K562 (cell line): ENCODE results near the gene FBXO46. TPM values are rescaled to one million over a fixed set of nuclear protein-coding genes. Genes with fewer than 3 reads are reported as not detected.

Experiments
- ATF1 ChIP-seq, 2 experiments: fragments of 450-650 bp in 1 of 2; IDR thresholded peaks; 2 replicates each; pipeline ENCODE4 v1.6.1; 2016; ENCODE audit warnings: missing compliant biosample characterization in 1 of 2, missing genetic modification characterization in 1 of 2
- C11orf30 ChIP-seq: fragments of 450-650 bp; IDR thresholded peaks from 2 replicates; pipeline ENCODE4 v1.6.1; 2016; ENCODE audit warnings: low read depth, mild to moderate bottlenecking
- CCNT2 ChIP-seq: IDR thresholded peaks from 2 replicates; pipeline ENCODE4 v1.6.1; 2011; ENCODE audit warnings: borderline replicate concordance, low read depth, mild to moderate bottlenecking, moderate library complexity, mixed read lengths, low read length; ENCODE audit not compliant: insufficient read length; ENCODE audit errors: extremely low read depth
- CREM ChIP-seq: IDR thresholded peaks from 2 replicates; pipeline ENCODE4 v1.6.1; 2014; ENCODE audit warnings: antibody characterized with exemption, low read depth
- DIDO1 ChIP-seq: fragments of 450-650 bp; IDR thresholded peaks from 2 replicates; pipeline ENCODE4 v1.6.1; 2016; ENCODE audit warnings: low read depth, missing biosample characterization, missing genetic modification characterization
- ELK1 ChIP-seq: sonication (generic); formaldehyde crosslinking; IDR thresholded peaks from 2 replicates; pipeline ENCODE4 v1.8.1; 2022; ENCODE audit warnings: missing genetic modification reagents
- ETS2 ChIP-seq: IDR thresholded peaks from 2 replicates; pipeline ENCODE4 v1.6.1; 2016; ENCODE audit warnings: borderline replicate concordance, missing genetic modification characterization, mild to moderate bottlenecking, moderate library complexity, missing compliant biosample characterization; ENCODE audit not compliant: poor library complexity, severe bottlenecking
- ETV1 ChIP-seq: fragments of 450-650 bp; conservative IDR thresholded peaks from 2 replicates; pipeline ENCODE4 v1.6.1; 2016; ENCODE audit warnings: missing genetic modification characterization, control low read depth, low read depth, missing compliant biosample characterization
- POLR2B ChIP-seq: fragments of 450-650 bp; IDR thresholded peaks from 2 replicates; pipeline ENCODE4 v1.6.1; 2018; ENCODE audit warnings: low read depth; ENCODE audit not compliant: partially characterized antibody
- REST ChIP-seq, 2 experiments: fragments of 450-650 bp; formaldehyde crosslinking in 1 of 2; IDR thresholded peaks; 2 replicates each; pipeline versions ENCODE4 v1.4.0 to v1.6.1; 2014 to 2020; ENCODE audit warnings: mild to moderate bottlenecking in 2 of 2, borderline replicate concordance in 1 of 2, low read depth in 1 of 2
- ZNF23 ChIP-seq: fragments of 250-450 bp; sonication (Bioruptor Pico); IDR thresholded peaks from 2 replicates; pipeline ENCODE4 v1.4.0; 2020; ENCODE audit warnings: mild to moderate bottlenecking
- ZNF79 ChIP-seq: fragments of 250-450 bp; sonication (Bioruptor Pico); IDR thresholded peaks from 2 replicates; pipeline ENCODE4 v1.4.0; 2020; ENCODE audit warnings: low read depth, mild to moderate bottlenecking, moderate library complexity
- polyA plus RNA-seq, 8 experiments: library from polyadenylated mRNA; depleted of rRNA in 4 of 8; stranded (reverse) in 5 of 8; unstranded in 3 of 8; fragments of >200 nt; fragmentation: Nextera tagmentation in 2 of 8; fragmentation: Illumina TruSeq in 1 of 8; extraction: Ambion mirVana in 2 of 8; extraction: Trizol in 1 of 8; gene quantifications; 2 replicates each; pipeline versions ENCODE4 v1.2.1 to v1.2.3, GENCODE V29; 2011 to 2014; ENCODE audit warnings: inconsistent platforms in 1 of 8, missing spikeins in 1 of 8
- total RNA-seq, 7 experiments: library from RNA; depleted of rRNA in 6 of 7; stranded (reverse); fragments of >200 nt in 6 of 7; fragmentation: Illumina TruSeq in 2 of 7; extraction: Trizol in 2 of 7; gene quantifications; 2 replicates each; pipeline versions ENCODE4 v1.2.1 to v1.2.3, GENCODE V29; 2011 to 2021; ENCODE audit warnings: low replicate concordance in 1 of 7
- TF ChIP-seq, protein P1 (sequence below): fragments of 450-650 bp; IDR thresholded peaks from 2 replicates; pipeline ENCODE4 v1.6.1; 2018; ENCODE audit warnings: mild to moderate bottlenecking, low read depth; ENCODE audit not compliant: partially characterized antibody
- TF ChIP-seq, protein P2 (sequence below), 2 experiments: fragments of 450-650 bp; conservative IDR thresholded peaks; 2 replicates each; pipeline ENCODE4 v1.6.1; 2017; ENCODE audit warnings: mild to moderate bottlenecking in 2 of 2, moderate library complexity in 2 of 2

Gene FBXO46
- total and polyA plus RNA-seq, 9 of the 15 experiments (the other 6 are each of a cell fraction or from before 2014, with no cell fraction given) = 1.5 to 36.1 (median 7.3) TPM

DNA sequence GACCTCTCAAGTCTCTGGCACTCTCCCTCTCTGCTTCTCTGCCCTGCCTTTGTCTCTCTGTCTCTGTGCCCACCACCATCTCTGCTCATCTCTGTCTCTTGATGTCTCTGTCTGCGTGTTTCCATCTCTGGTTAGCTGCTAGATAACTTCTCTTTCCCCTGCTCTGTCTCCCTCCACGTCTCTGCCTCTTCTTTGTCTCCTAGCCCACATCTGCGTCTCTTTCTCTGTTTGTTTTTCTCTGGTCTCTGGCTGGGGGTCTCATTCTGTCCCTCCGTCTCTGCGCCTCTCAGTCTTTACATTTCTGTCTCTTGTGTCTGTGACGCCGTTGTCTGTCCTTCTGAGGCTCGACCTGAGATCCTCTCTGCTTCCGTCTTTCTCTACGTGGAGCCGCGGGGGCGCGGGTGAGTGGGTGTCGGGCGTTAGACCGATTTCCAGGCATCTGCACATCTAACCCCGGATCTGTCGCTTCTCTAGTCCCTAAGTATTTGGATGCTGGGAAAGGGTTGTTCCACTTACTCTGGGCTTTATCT lies 62.3 kb downstream of the FBXO46 start (continued):
- TF ChIP-seq ZNF23 (CRISPR knock-in tag) (no peak), ELK1 (CRISPR knock-in tag) (no peak), CCNT2 (no peak), C11orf30 (no peak), ATF1 (CRISPR knock-in tag; IDR thresholded peaks at IDR 0.05) (no peak), ATF1 (tag; IDR thresholded peaks at IDR 0.05) (no peak), ZNF79 (no peak), DIDO1 (peak; percentile 49; the same call in 1 of the 2 replicates), CREM (peak; percentile 69; the same call in 1 of the 2 replicates), REST (IDR thresholded peaks at IDR 0.05; ENCODE audit: borderline replicate concordance) (no peak), REST (CRISPR knock-in tag; IDR thresholded peaks at IDR 0.05; ENCODE audit: low read depth) (no peak), ETS2 (tag) (no peak), POLR2B (peak; percentile 74), ETV1 (no peak)
- TF ChIP-seq, protein P1, sequence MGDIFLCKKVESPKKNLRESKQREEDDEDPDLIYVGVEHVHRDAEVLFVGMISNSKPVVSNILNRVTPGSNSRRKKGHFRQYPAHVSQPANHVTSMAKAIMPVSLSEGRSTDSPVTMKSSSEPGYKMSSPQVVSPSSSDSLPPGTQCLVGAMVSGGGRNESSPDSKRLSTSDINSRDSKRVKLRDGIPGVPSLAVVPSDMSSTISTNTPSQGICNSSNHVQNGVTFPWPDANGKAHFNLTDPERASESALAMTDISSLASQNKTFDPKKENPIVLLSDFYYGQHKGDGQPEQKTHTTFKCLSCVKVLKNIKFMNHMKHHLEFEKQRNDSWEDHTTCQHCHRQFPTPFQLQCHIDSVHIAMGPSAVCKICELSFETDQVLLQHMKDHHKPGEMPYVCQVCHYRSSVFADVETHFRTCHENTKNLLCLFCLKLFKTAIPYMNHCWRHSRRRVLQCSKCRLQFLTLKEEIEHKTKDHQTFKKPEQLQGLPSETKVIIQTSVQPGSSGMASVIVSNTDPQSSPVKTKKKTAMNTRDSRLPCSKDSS = peak; percentile 47
- TF ChIP-seq, protein P2, sequence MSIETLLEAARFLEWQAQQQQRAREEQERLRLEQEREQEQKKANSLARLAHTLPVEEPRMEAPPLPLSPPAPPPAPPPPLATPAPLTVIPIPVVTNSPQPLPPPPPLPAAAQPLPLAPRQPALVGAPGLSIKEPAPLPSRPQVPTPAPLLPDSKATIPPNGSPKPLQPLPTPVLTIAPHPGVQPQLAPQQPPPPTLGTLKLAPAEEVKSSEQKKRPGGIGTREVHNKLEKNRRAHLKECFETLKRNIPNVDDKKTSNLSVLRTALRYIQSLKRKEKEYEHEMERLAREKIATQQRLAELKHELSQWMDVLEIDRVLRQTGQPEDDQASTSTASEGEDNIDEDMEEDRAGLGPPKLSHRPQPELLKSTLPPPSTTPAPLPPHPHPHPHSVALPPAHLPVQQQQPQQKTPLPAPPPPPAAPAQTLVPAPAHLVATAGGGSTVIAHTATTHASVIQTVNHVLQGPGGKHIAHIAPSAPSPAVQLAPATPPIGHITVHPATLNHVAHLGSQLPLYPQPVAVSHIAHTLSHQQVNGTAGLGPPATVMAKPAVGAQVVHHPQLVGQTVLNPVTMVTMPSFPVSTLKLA (conservative IDR thresholded peaks at IDR 0.05) = no peak
